ENCODE results near the gene CTNNA3.

CTNNA3 gene

GRCh38 chr10:66927251-66927935, 768.6 kb downstream of the CTNNA3 start:
- H3K4me3 ChIP-seq (ENCODE audit: low read depth, low read length) = no peak overlapping the region
- no peak for DNase-seq (ENCODE audit: low read depth)
- no peak for TF ChIP-seq CTCF (IDR thresholded peaks at IDR 0.05; ENCODE audit: control insufficient read depth, extremely low read depth, insufficient read depth)

- DNase-seq (ENCODE audit: low read depth) = no peak
- no peak for TF ChIP-seq CTCF (IDR thresholded peaks at IDR 0.05; ENCODE audit: control insufficient read depth, extremely low read depth, insufficient read depth)
- H3K4me3 ChIP-seq (ENCODE audit: low read depth, low read length) = no peak overlapping the region
Observed at GRCh38 chr10:66926841-66927240, 769.2 kb downstream of the CTNNA3 start.

GRCh38 chr10:66925896-66926715, 769.9 kb downstream of the CTNNA3 start, which contains the start of gene LRRTM3:
Gene LRRTM3 (plus strand): TSS chr10:66926036.
- DNase-seq (ENCODE audit: low read depth) = peak; percentile 66

GRCh38 chr10:66925373-66925772, 770.6 kb downstream of the CTNNA3 start:
- DNase-seq (ENCODE audit: low read depth) = no peak
- no peak overlapping the region for H3K4me3 ChIP-seq (ENCODE audit: low read depth, low read length)
- TF ChIP-seq CTCF (IDR thresholded peaks at IDR 0.05; ENCODE audit: control insufficient read depth, extremely low read depth, insufficient read depth) = no peak

More at GRCh38 chr10:66925896-66926715, 769.9 kb downstream of the CTNNA3 start, which contains the start of gene LRRTM3:
- TF ChIP-seq CTCF (IDR thresholded peaks at IDR 0.05; ENCODE audit: control insufficient read depth, extremely low read depth, insufficient read depth) = peak; percentile 83
- no peak within 1 kb of the TSS for H3K4me3 ChIP-seq (ENCODE audit: low read depth, low read length)

- no peak for DNase-seq (ENCODE audit: low read depth)
- no peak overlapping the region for H3K4me3 ChIP-seq (ENCODE audit: low read depth, low read length)
- no peak for TF ChIP-seq CTCF (IDR thresholded peaks at IDR 0.05; ENCODE audit: control insufficient read depth, extremely low read depth, insufficient read depth)
Observed at GRCh38 chr10:66924674-66925345, 771.2 kb downstream of the CTNNA3 start.

GRCh38 chr10:66919248-66919647, 776.7 kb downstream of the CTNNA3 start:
- DNase-seq (ENCODE audit: low read depth) = peak; percentile 86
- no peak overlapping the region for H3K4me3 ChIP-seq (ENCODE audit: low read depth, low read length)
- TF ChIP-seq CTCF (IDR thresholded peaks at IDR 0.05; ENCODE audit: control insufficient read depth, extremely low read depth, insufficient read depth) = no peak

Data from LNCaP clone FGC (cell line).